22Rv1 (cell line): ENCODE data around the gene CNIH3.

Experiments
- H3K27ac ChIP-seq: fragments of 450-650 bp; 2 replicates; pipeline ENCODE4 v1.5.1; 2017
- CTCF ChIP-seq: fragments of 450-650 bp; IDR thresholded peaks from 2 replicates; pipeline ENCODE4 v1.5.1; 2017; ENCODE audit warnings: mild to moderate bottlenecking
- ZFX ChIP-seq: fragments of 450-650 bp; IDR thresholded peaks from 2 replicates; pipeline ENCODE4 v1.6.1; 2017; ENCODE audit warnings: antibody characterized with exemption, borderline replicate concordance

CNIH3 gene

DNA sequence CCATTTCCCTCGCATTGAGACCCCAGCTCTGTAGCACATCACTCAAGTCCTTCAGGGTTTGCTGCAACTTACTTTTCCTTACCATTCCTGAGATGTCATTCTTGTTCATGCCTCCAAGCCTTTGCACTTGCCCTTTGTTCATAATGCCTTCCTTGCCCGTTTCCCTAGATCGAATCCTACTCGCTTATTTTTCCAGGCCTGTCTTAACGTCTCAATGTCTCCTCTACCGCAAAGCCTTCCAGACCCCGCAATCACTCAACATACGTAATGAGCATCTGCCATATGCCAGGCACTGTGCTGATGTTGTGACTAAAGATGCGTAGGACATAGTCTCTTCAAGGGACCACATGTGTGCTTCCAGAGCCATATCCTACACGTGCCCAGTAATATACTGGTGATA lies 31.1 kb upstream of the CNIH3 start:
- TF ChIP-seq CTCF (no peak), ZFX (no peak)

DNA sequence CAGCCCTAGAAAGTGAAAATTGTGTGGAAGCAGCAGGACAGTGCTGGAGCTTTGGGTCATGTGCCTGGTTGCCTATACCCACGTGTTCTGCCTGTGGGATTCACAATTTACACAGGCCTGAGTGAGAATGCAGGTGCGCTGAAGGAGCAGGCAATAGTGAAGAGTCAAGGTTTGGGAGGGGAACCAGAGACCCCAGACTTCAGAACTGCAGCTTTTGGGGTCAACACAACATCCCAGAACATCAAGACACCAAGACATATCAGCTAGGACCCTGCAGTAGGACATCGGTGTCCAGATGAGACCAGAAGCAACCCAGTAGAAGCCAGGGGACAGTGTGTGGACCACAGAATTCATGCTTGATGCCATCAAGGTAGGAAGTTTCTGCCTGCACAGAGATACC lies 29.1 kb upstream of the CNIH3 start:
- no peak overlapping the region for H3K27ac ChIP-seq
- TF ChIP-seq CTCF = no peak
- no peak for TF ChIP-seq ZFX

More for the DNA sequence above, 31.1 kb upstream of the CNIH3 start:
- no peak overlapping the region for H3K27ac ChIP-seq

DNA sequence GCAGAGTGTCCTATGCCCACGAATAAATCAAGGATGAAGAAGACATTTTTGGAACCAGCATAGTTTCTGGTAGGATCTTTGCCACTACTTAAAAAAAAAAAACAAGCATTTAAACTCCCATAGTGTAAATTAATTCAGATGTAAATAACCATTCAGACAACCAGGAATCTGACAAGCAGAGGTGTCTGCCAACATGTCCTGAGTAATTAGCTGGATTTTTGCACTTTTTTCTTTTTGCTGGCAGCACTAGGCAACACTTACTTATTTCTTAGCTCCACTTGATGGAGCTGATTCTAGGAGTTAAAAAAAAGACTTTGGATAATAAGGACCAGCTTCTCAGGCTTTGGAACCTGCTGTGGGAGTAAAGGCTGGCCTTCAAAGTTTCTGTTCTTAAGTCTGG lies 27.6 kb upstream of the CNIH3 start:
- TF ChIP-seq CTCF (no peak), ZFX (no peak)
- no peak overlapping the region for H3K27ac ChIP-seq

DNA sequence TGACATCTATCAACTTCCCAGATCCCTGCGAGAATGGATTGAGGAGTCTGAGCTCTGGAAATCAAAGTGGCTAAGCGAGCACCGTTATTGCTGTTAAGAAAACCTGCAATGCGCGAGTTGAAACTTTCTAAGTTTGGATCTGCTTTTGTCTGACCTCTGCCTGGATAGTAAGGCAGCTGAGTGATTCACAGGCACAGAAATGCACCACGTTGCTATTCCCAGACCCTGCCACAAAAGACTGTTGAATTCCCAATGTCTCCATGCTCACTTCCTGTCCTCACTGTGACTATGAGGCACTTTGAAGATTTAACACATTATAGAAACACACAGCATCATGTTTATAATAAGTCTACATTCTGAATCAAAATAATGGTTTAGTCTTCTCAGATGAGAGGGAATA lies 27.1 kb upstream of the CNIH3 start:
- H3K27ac ChIP-seq = no peak overlapping the region
- TF ChIP-seq CTCF = no peak
- TF ChIP-seq ZFX = no peak

DNA sequence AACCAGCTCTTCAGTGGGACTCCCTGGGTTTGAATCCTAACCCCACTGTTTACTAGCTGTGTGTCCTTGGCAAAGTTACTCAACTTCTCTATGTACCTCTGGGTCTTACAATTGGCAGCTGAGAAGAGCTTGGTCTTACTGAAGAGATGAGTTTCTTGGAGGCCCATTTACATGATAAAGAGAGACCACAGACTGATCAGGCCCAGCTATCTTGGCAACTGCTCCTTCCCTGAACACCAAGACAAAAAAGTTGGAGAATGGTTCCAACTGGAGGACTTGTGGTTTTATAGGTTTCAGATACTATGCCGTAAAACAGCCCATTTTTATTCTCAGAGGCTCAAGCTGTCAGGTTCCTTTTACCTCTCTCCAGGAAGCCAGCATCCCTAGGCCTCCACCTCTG lies 24.8 kb upstream of the CNIH3 start:
- no peak overlapping the region for H3K27ac ChIP-seq
- TF ChIP-seq ZFX (no peak), CTCF (no peak)

DNA sequence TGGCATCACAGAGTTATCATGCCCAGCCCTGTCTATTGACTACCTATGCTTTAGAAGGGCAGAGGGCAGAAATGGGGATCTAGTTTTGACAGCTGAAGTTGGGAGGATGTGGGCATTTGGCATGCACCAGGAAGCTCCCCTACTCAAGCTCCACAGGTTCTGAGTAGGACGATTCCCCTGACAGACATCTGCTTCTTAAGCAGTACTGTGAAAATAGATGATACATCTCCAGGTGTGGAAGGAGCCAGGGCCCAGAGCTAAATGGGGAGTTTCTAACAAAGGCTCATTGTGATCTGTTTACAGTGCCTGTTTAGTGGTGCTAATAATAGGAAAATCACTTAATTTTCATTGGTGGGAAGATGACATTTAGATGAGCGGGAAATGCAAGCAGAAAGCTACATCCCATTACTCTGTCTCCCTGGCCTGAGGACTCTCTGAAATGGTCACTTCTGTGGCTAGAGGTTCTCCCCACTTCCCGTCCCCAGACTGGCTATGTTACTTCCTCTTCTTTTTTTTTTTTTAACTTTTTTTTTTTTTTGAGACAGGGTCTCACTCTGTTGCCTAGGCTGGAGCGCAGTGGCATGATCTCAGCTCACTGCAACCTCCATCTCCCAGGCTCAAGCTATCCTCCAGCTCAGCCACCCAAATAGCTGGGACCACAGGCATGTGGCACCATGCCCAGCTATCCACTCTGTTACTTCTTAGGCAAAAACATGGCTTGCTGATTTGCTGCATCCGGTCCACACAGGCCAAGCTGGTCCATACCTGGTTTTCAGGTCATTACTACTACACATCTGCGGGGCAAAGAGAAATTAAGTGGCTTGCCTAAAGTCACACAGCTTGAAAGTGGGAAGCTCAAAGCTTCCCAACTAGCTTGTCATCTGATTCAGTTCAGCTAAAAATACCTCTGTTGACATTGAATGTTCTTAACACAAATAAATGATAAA lies 23.2 kb upstream of the CNIH3 start:
- TF ChIP-seq CTCF (no peak), ZFX (no peak)
- no peak overlapping the region for H3K27ac ChIP-seq

GRCh38 chr1:224594360-224594759 lies 21.8 kb upstream of the CNIH3 start:
- TF ChIP-seq CTCF = 0 out of 2 replicates have a peak, but pooled peaks have one; percentile 5
- TF ChIP-seq ZFX = no peak
- H3K27ac ChIP-seq = no peak overlapping the region
